Large intestine (tissue), 3 donors: ENCODE data around the gene CGREF1. TPM values are rescaled to one million over a fixed set of nuclear protein-coding genes. Genes with fewer than 3 reads are reported as not detected.

Experiments used
- DNase-seq, 2 donors: peaks; one replicate each; pipeline versions ENCODE4 v3.0.0 to v3.0.0-alpha.2; 2013
- H3K27ac ChIP-seq: one replicate; pipeline ENCODE4 v1.5.1; 2013; ENCODE audit warnings: low read length
- H3K27me3 ChIP-seq: 2 replicates; pipeline ENCODE4 v1.6.1; 2013; ENCODE audit warnings: low read length; ENCODE audit not compliant: control insufficient read depth, insufficient read depth
- H3K36me3 ChIP-seq: 2 replicates; pipeline ENCODE4 v1.6.1; 2013; ENCODE audit warnings: low read length; ENCODE audit not compliant: control insufficient read depth, insufficient read depth
- H3K4me1 ChIP-seq: one replicate; pipeline ENCODE4 v1.6.1; 2013; ENCODE audit warnings: low read length; ENCODE audit not compliant: control insufficient read depth, insufficient read depth
- H3K4me3 ChIP-seq: one replicate; pipeline ENCODE4 v1.5.1; 2013; ENCODE audit warnings: low read length
- H3K9me3 ChIP-seq: one replicate; pipeline ENCODE4 v1.6.1; 2013; ENCODE audit warnings: mild to moderate bottlenecking, low read depth, low read length, moderate library complexity; ENCODE audit not compliant: control insufficient read depth
- WGBS: methylation state at CpG from one replicate; pipeline ENCODE4 v1.1.5; 2013; ENCODE audit warnings: low lambda C conversion rate; ENCODE audit not compliant: insufficient coverage; 5-methylcytosine and 5-hydroxymethylcytosine counted together
- polyA plus RNA-seq: library from polyadenylated mRNA; unstranded; fragments of 120-200 nt; gene quantifications from one replicate; pipeline ENCODE4 v1.2.1, GENCODE V29; 2013

Gene CGREF1
- polyA plus RNA-seq, 1 donor, result 11.5 TPM

- Histone ChIP-seq H3K4me3 (peak overlapping the region; percentile 84), H3K27me3 (peaks cover 1% of the 10 kb centered on the region), H3K9me3 (no peaks in the 10 kb centered on the region), H3K36me3 (peaks cover 30% of the 10 kb centered on the region), H3K27ac (peak overlapping the region; percentile 94), H3K4me1 (peaks cover 27% of the 10 kb centered on the region)
- peak; percentile 57 to 73 for DNase-seq
- 20% methylated on average over 1 of the region's 34 CpGs for WGBS
These were observed 46.7 kb downstream of the CGREF1 start for GRCh38 chr2:27071990-27072830.

DNA sequence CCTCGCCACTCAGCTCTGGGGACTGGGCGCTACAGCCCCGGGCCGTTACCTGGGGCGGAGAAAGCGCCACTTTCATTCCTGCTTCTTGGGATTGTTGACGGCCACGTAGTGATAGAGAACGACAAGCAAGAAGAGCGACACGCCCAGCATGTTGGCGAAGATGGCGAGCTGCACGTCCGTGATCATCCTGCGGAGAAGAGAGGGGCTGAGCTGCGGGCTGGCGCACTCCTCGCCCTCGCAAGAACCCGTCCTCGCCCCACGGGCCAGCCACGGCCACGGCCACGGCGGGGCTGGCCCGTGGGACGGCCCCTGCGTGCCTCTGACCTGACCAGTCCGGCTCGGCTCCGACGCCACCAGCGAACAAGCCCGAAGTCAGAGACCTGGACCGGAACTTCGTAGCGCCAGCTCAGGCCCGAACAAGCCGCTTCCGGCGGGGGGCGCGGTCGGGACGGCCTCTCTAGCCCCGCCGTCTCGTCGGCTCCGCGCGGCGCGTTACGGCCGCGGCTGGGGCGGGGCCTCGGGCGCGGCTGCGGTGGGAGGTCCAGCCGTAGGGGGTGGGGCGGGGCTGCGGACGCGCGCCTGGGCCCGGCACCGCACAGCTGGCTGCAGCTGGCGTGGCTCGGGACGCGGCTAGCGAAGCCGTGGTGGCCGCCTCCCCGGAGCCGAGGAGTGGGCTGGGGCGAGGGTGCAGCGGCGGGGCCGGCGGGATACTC, 47.5 kb downstream of the CGREF1 start, which contains the start of gene OST4:
Gene OST4, minus strand, starts transcription at position 378 of the 713 bp plus-strand sequence.
- no peaks in the 10 kb centered on the region for H3K27me3 ChIP-seq
- H3K4me3 ChIP-seq, result peak within 1 kb of the TSS; percentile 94
- peaks cover 27% of the 10 kb centered on the region for H3K4me1 ChIP-seq
- peaks cover 32% of the 10 kb centered on the region for H3K36me3 ChIP-seq
- no peaks in the 10 kb centered on the region for H3K9me3 ChIP-seq
- no CpG with 5 or more reads among the region's 86 CpGs for whole genome bisulfite sequencing
- H3K27ac ChIP-seq, result peak within 1 kb of the TSS; percentile 94
- DNase-seq, result peak; percentile 94 to 96

GRCh38 chr2:27070653-27071276, 48.2 kb downstream of the CGREF1 start:
- Histone ChIP-seq H3K4me1 (peaks cover 27% of the 10 kb centered on the region), H3K27ac (peak overlapping the region; percentile 93), H3K36me3 (peaks cover 35% of the 10 kb centered on the region), H3K4me3 (peak overlapping the region; percentile 94), H3K27me3 (no peaks in the 10 kb centered on the region), H3K9me3 (no peaks in the 10 kb centered on the region)
- WGBS, result no CpG with 5 or more reads among the region's 11 CpGs
- no peak for DNase-seq

DNA sequence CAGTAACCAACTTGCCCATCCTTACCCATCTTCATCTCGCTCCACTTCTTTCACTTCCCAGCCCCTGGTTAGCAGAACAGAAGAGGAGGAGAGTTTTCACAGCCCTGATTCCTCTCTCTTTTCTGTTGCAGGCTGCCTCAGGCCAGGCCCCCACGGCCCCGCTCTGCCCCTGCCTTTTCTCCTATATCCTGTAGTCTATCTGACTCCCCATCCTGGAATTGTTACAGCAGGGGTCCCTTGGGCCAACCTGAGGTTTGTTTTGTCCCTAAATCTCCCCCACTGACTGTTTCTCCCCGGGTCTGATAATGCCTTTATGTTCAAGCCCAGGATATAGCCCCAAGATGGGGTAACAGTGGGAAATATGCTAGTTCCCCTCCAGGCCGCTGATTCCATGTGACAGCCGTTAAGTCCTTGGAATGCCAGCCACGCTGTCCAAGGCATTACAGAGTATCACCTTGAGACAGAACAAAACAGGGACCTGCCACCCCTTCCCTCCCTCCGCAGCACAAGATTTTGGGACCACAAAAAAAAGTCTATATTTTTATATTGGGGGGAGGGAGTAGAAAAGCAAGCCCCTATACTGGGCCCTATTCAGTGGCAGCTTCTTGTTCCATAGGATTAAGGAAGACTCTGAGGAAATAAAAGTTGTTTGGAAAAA, 48.8 kb downstream of the CGREF1 start:
- Histone ChIP-seq H3K27ac (no peak overlapping the region), H3K27me3 (no peaks in the 10 kb centered on the region), H3K36me3 (peaks cover 41% of the 10 kb centered on the region), H3K9me3 (no peaks in the 10 kb centered on the region), H3K4me1 (peaks cover 27% of the 10 kb centered on the region), H3K4me3 (peak overlapping the region; percentile 94)
- no CpG with 5 or more reads among the region's 8 CpGs for WGBS
- DNase-seq, result no peak

- Histone ChIP-seq H3K36me3 (peaks cover 41% of the 10 kb centered on the region), H3K4me3 (no peak overlapping the region), H3K27ac (no peak overlapping the region), H3K9me3 (no peaks in the 10 kb centered on the region), H3K4me1 (peaks cover 27% of the 10 kb centered on the region), H3K27me3 (no peaks in the 10 kb centered on the region)
- DNase-seq, result no peak
- WGBS, result no CpG with 5 or more reads among the region's 6 CpGs
These were observed 49.5 kb downstream of the CGREF1 start for GRCh38 chr2:27069436-27069835.

DNA sequence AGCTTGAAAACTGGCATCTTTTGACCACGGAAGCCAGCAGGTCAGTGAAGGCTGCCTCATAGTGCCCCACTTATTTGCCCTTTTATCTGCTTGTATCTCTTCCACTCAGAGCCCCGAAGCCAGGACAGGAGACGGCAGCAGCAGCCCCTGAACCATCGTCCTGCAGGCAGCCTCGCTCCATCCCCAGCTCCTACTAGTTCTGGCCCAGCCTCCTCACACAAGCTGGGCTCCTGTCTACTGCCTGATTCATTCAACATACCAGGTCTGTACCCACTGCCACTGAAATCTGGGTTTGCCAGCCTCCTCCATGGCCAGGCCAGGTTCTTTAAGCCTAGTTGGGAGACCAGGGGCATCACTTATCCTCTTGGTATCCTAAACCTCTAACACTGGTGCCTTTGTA, 51.5 kb downstream of the CGREF1 start:
- Histone ChIP-seq H3K9me3 (no peaks in the 10 kb centered on the region), H3K27ac (no peak overlapping the region), H3K27me3 (no peaks in the 10 kb centered on the region), H3K4me3 (no peak overlapping the region), H3K4me1 (peaks cover 18% of the 10 kb centered on the region), H3K36me3 (peaks cover 41% of the 10 kb centered on the region)
- no peak for DNase-seq
- WGBS, result no CpG with 5 or more reads among the region's 5 CpGs

- Histone ChIP-seq H3K27me3 (no peaks in the 10 kb centered on the region), H3K9me3 (no peaks in the 10 kb centered on the region), H3K36me3 (peaks cover 43% of the 10 kb centered on the region), H3K4me1 (peaks cover 8% of the 10 kb centered on the region), H3K27ac (no peak overlapping the region), H3K4me3 (no peak overlapping the region)
- no peak for DNase-seq
- WGBS, result no CpG with 5 or more reads among the region's 3 CpGs
These were observed 53.8 kb downstream of the CGREF1 start for GRCh38 chr2:27065128-27065527.

DNA sequence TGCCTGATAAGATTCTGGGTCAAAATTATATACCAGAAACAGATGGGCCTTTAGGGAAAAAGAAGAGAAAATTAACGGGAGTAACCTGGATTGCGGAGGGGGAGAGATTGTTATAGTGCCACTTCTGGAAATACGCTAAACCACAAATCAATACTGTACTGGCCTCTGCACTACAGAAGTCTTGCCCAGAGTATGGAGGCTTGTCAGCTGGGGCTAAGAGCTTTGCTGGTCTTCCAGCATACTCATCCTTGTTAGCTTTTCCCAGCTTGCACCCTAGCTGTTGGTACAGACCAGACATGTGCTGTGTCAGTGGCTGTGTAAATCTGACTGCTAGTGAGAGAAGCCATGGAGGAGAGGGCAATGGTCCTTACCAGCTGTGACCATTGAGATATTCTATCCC, 58.6 kb downstream of the CGREF1 start:
- no peaks in the 10 kb centered on the region for H3K27me3 ChIP-seq
- no peaks in the 10 kb centered on the region for H3K9me3 ChIP-seq

GRCh38 chr2:27059141-27059820, 59.6 kb downstream of the CGREF1 start:
- Histone ChIP-seq H3K4me3 (no peak overlapping the region), H3K9me3 (no peaks in the 10 kb centered on the region), H3K27me3 (no peaks in the 10 kb centered on the region), H3K36me3 (peaks cover 45% of the 10 kb centered on the region), H3K4me1 (no peaks in the 10 kb centered on the region), H3K27ac (no peak overlapping the region)
- WGBS, result no CpG with 5 or more reads among the region's 15 CpGs
- DNase-seq, result no peak

More for the DNA sequence above, 58.6 kb downstream of the CGREF1 start:
- Histone ChIP-seq H3K4me1 (no peaks in the 10 kb centered on the region), H3K4me3 (no peak overlapping the region), H3K27ac (no peak overlapping the region), H3K36me3 (peaks cover 38% of the 10 kb centered on the region)
- WGBS, result no CpG with 5 or more reads among the region's 3 CpGs
- no peak for DNase-seq
